Stimulated activated CD8-positive, alpha-beta memory T cell treated with anti-CD3 and anti-CD28 coated beads, Interleukin-4, amount 100 ng/mL, for 48 hours (primary cell): ENCODE results near the gene IL3RA.
"Not testable (repeated sequence)": the region's sequence is repeated elsewhere in the genome, so short reads cannot be mapped to it uniquely, and the experiment has no call there.

Experiments
- DNase-seq: peaks from one replicate; pipeline ENCODE4 v3.0.0-alpha.2; 2020

IL3RA gene

DNA sequence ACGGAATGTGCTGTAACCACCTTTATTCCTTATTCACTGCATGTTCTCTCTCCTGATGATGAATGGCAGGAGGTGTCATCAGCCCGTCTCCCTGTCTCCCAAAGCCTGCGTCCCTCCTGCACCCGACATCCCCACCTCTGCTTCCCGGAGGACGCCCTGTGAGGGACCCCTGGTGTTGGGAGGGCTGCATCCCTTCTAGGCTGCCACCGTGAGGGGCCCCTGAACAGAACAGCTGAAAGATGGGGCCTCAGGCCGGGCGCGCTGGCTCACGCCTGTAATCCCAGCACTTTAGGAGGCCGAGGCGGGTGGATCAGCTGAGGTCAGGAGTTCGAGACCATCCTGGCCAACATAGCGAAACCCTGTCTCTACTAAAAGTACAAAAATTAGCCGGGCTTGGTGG, 89.7 kb downstream of the IL3RA start:
- not testable (repeated sequence) for DNase-seq

DNA sequence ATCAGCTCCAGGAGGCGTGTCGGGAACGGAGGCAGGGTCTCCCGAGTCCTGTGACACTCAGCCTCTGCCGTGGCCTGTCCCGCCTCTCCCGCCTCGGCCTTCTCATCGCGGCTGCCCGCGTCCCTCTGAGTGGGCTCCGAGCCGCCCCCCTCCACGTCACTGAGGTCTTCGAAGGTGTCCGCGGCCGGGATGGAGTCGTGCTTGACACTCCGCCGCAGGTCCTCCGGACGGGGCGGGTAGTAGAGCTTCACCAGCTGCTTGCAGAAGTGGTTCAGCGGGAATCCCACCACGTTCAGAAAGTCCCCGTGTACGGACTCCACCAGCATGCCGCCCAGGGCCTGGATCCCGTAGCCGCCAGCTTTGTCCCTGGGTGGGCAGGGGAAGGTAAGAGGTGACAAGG, 91.2 kb downstream of the IL3RA start:
- no peak for DNase-seq

DNA sequence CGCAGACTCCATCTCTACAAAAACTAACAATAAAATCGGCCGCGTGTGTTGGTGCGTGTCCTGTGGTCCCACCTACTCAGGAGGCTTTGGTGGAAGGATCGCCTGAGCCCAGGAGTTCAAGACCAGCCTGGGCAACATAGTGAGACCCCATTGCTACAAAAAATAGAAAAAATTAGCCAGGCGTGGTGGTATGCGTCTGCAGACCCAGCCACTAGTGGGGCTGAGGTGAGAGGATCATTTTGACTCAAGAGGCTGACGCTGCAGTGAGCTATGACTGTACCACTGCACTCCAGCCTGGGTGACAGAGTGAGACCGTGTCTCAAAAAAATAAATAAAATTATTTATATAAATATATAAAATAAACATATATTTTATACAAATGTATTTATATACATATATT, 93.9 kb downstream of the IL3RA start:
- DNase-seq = no peak
